Vagina (tissue), 2 donors: ENCODE data around the gene GLA.

Experiments
- POLR2A ChIP-seq, 2 donors: fragments of 450-650 bp; IDR thresholded peaks; one replicate each; pipeline ENCODE4 v1.6.1; 2017; ENCODE audit warnings: antibody characterized with exemption in 2 of 2, mild to moderate bottlenecking in 2 of 2, moderate library complexity in 2 of 2
- POLR2AphosphoS5 ChIP-seq, 2 donors: sonication (generic); formaldehyde crosslinking; IDR thresholded peaks; one replicate each; pipeline ENCODE4 v1.9.0; 2017; ENCODE audit warnings: antibody characterized with exemption in 2 of 2, mild to moderate bottlenecking in 2 of 2, low read depth in 1 of 2; ENCODE audit not compliant: insufficient read depth in 1 of 2
- TF ChIP-seq, protein P1 (sequence below), 3 experiments: fragments of 450-650 bp in 2 of 3; fragments of 200-600 bp in 1 of 3; sonication (generic) in 1 of 3; IDR thresholded peaks; one replicate each; pipeline ENCODE4 v1.5.1; 2017 to 2019; ENCODE audit warnings: antibody characterized with exemption in 3 of 3, mild to moderate bottlenecking in 2 of 3, moderate library complexity in 2 of 3

GRCh38 chrX:101391831-101392230, 15.9 kb downstream of the GLA start:
- TF ChIP-seq, protein P1, sequence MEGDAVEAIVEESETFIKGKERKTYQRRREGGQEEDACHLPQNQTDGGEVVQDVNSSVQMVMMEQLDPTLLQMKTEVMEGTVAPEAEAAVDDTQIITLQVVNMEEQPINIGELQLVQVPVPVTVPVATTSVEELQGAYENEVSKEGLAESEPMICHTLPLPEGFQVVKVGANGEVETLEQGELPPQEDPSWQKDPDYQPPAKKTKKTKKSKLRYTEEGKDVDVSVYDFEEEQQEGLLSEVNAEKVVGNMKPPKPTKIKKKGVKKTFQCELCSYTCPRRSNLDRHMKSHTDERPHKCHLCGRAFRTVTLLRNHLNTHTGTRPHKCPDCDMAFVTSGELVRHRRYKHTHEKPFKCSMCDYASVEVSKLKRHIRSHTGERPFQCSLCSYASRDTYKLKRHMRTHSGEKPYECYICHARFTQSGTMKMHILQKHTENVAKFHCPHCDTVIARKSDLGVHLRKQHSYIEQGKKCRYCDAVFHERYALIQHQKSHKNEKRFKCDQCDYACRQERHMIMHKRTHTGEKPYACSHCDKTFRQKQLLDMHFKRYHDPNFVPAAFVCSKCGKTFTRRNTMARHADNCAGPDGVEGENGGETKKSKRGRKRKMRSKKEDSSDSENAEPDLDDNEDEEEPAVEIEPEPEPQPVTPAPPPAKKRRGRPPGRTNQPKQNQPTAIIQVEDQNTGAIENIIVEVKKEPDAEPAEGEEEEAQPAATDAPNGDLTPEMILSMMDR (IDR thresholded peaks at IDR 0.05), result no peak
- no peak for TF ChIP-seq POLR2A (IDR thresholded peaks at IDR 0.05)
- TF ChIP-seq POLR2AphosphoS5 (IDR thresholded peaks at IDR 0.05; ENCODE audit: insufficient read depth in 1 of 2, low read depth in 1 of 2), result no peak
